ENCODE measurements around the gene FOXK1.
A peak's percentile ranks its signal among the peaks of the same experiment; 100 is the strongest.
"Not testable (repeated sequence)": the region's sequence is repeated elsewhere in the genome, so short reads cannot be mapped to it uniquely, and the experiment has no call there.

FOXK1 gene

DNA sequence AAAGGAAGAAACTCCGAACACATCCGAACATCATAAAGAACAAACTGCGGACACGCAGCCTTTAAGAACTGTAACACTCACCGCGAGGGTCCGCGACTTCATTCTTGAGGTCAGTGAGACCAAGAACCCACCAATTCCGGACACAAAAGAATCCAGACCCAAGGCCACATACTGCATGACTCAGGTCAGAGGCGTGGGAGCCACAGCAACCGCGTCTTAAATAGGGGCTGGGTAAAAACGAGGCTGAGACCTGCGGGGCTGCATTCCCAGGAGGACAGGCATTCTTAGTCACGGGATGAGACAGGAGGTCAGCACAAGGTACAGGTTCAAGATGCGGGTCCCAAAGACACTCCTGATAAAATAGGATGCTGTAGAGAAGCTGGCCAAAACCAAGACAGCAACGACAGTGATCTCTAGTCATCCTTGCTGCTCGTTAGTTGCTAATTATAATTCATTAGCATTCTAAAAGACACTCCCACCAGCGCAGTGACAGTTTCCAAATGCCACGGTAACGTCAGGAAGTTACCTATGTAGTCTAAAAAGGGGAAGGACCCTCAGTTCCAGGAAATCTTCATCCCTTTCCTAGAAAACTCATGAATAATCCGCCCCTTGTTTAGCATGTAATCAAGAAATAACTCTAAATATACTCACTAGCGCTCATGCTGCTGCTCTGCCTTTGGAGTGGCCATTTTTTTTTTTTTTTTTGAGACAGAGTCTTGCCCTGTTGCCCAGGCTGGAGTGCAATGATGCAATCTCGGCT lies 112.7 kb downstream of the FOXK1 start:
- no peaks in the 10 kb centered on the region for H3K9me3 Mint-ChIP-seq
- DNase-seq (ENCODE audit: low spot score) = no peak
- no peaks in the 10 kb centered on the region for H3K27me3 Mint-ChIP-seq (ENCODE audit: low read depth)
- no peak overlapping the region for H3K4me3 Mint-ChIP-seq
- H3K36me3 Mint-ChIP-seq (ENCODE audit: low read depth) = peaks cover 10% of the 10 kb centered on the region
- peaks cover 2% of the 10 kb centered on the region for H3K4me1 Mint-ChIP-seq (ENCODE audit: low read depth)
- no peak overlapping the region for H3K27ac Mint-ChIP-seq

DNA sequence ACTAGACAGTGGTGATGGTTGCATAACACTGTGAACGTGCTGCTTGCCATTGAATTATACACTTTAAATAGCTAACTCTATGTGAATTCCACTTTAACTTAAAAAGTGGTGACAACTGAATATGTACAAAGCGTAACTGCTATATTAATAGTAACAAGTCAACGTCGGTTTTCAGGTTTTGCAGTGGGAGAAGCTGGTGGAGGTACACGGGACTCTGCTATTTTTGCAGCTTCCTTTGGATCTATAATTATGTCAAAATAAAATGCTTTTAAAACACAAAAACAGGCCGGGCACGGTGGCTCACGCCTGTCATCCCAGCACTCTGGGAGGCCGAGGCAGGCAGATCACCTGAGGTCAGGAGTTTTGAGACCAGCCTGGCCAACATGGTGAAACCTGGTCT lies 114.4 kb downstream of the FOXK1 start:
- Mint-ChIP-seq H3K4me1 (ENCODE audit: low read depth) (peaks cover 2% of the 10 kb centered on the region), H3K27me3 (ENCODE audit: low read depth) (no peaks in the 10 kb centered on the region), H3K9me3 (no peaks in the 10 kb centered on the region), H3K36me3 (ENCODE audit: low read depth) (peaks cover 7% of the 10 kb centered on the region), H3K4me3 (no peak overlapping the region), H3K27ac (no peak overlapping the region)
- DNase-seq (ENCODE audit: low spot score) = no peak

DNA sequence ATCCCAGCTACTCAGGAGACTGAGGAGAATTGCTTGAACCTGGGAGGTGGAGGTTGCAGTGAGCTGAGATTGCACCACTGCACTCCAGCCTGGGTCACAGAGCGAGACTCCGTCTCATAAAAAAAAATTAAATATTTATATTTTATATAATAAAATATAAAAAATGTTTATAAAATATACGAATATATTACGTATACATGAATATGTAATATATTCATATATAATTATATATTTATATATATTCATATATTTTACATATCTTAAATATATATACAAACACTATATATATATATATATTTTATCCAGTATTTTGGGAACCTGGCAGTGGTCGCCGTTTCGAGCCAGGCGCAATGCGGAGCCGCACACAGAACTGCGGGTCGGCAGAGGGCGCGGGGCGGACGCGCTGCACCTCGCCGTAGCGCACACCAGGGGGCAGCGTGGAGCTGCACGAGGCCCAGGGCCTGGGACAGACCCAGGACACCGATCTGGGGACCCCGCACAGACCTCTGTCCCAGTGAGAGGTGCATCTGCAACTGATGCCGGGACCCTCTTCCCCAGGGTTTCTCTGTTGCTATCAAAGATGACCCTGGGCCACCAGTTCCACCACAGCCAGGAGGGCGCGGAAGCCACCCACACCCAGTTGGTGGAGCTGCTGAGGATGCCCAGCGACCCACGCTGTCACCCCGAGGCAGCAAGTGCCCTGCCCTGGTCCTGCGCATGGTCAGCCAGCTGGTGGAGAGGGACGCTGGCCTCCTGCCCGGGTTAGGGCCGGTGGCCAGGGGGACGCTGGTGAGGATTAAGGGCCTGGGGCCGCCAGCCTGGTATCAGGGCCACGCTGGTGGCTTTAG lies 116.0 kb downstream of the FOXK1 start:
- H3K36me3 Mint-ChIP-seq (ENCODE audit: low read depth) = peaks cover 3% of the 10 kb centered on the region
- peak; percentile 49 for DNase-seq (ENCODE audit: low spot score)
- H3K9me3 Mint-ChIP-seq = no peaks in the 10 kb centered on the region
- no peak overlapping the region for H3K4me3 Mint-ChIP-seq
- peaks cover 2% of the 10 kb centered on the region for H3K4me1 Mint-ChIP-seq (ENCODE audit: low read depth)
- H3K27me3 Mint-ChIP-seq (ENCODE audit: low read depth) = no peaks in the 10 kb centered on the region
- no peak overlapping the region for H3K27ac Mint-ChIP-seq

DNA sequence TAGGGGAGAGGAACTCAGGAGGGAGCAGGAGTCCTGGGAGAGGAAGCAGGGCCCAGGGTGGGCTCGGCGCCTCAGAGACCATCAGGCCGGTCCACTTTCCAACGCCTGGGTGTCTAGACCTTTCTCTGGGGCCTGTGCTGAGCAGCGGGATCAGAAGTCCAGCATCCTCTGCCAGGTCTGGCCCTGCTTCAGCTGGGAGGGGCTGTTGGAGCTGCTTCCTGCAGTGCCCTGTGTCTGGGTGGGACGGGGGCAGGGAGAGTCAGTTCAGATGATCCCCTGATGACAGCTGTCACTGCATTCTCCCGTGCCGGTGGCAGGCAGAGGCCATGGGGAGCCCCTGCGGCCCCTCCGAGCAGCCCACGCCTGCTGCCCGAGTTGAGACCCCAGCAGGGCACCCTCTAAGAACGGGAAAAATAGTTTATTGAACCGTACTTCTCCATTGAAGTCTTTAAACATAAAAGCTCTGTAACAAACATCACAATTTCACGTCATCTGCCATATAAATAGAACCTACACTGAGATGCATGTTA lies 116.7 kb downstream of the FOXK1 start:
- Mint-ChIP-seq H3K36me3 (ENCODE audit: low read depth) (peaks cover 3% of the 10 kb centered on the region), H3K4me1 (ENCODE audit: low read depth) (peaks cover 2% of the 10 kb centered on the region), H3K27me3 (ENCODE audit: low read depth) (no peaks in the 10 kb centered on the region), H3K4me3 (no peak overlapping the region), H3K9me3 (no peaks in the 10 kb centered on the region), H3K27ac (no peak overlapping the region)
- no peak for DNase-seq (ENCODE audit: low spot score)

DNA sequence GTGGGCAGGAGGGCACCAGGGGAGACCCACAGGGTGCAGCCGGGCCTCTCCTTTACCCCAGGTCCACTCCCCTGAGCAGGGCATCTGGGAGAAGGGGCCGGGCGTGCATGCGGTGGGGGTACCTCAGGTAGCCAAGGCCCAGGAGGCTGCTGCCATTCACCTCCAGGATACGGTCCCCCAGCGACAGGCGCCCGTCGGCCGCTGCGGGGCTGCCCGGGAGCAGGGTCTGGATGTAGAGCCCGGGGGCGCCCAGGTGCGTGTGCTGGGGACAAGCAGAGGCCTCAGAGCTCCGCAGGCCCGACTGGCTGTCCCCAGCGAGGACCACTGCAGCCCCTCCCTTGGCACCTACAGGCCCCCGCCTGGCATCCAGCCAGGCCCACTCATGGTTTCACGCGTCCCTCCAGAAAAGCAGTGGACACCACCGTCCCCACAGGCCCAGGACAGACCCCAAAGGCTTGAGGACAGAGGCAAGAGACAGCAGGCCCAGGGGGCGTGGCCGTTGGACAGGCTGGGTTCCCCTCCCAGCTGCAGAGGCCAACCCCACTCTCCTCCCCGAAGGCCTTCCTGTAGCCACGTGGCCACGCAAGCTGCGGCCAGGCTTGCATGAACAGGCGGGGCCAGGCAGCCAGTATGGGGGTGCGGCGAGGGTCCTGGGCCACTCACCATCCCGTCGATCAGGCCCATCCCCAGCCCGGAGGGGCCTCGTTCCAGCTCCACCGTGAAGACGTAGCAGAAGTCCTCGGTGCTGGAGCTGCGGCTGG lies 117.6 kb downstream of the FOXK1 start:
- DNase-seq (ENCODE audit: low spot score) = no peak
- no peaks in the 10 kb centered on the region for H3K4me1 Mint-ChIP-seq (ENCODE audit: low read depth)
- H3K36me3 Mint-ChIP-seq (ENCODE audit: low read depth) = peaks cover under 1% of the 10 kb centered on the region
- H3K27me3 Mint-ChIP-seq (ENCODE audit: low read depth) = no peaks in the 10 kb centered on the region
- H3K27ac Mint-ChIP-seq = no peak overlapping the region
- no peak overlapping the region for H3K4me3 Mint-ChIP-seq
- no peaks in the 10 kb centered on the region for H3K9me3 Mint-ChIP-seq

DNA sequence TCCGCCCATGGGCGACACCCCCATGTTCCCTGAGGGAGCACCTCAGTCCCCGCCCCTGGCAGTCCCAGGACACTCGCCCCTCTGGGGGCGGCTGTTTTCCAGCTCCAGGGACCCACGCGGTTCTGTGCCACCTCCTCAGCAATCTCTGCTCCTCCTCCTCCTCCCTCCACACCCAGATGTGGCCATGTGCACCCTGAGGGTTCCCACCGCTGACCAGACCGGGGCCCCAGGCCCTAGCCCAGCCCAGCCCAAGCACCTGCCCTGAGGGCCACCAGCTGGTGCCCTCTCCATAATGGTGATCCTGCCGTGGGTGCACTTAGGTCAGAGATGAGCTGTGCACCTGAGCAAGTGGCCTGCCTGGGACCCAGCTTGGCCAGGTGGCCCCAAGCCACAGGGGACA lies 118.4 kb downstream of the FOXK1 start:
- no peaks in the 10 kb centered on the region for H3K27me3 Mint-ChIP-seq (ENCODE audit: low read depth)
- DNase-seq (ENCODE audit: low spot score) = no peak
- no peaks in the 10 kb centered on the region for H3K36me3 Mint-ChIP-seq (ENCODE audit: low read depth)
- H3K4me3 Mint-ChIP-seq = no peak overlapping the region
- H3K4me1 Mint-ChIP-seq (ENCODE audit: low read depth) = no peaks in the 10 kb centered on the region
- H3K9me3 Mint-ChIP-seq = no peaks in the 10 kb centered on the region
- no peak overlapping the region for H3K27ac Mint-ChIP-seq

DNA sequence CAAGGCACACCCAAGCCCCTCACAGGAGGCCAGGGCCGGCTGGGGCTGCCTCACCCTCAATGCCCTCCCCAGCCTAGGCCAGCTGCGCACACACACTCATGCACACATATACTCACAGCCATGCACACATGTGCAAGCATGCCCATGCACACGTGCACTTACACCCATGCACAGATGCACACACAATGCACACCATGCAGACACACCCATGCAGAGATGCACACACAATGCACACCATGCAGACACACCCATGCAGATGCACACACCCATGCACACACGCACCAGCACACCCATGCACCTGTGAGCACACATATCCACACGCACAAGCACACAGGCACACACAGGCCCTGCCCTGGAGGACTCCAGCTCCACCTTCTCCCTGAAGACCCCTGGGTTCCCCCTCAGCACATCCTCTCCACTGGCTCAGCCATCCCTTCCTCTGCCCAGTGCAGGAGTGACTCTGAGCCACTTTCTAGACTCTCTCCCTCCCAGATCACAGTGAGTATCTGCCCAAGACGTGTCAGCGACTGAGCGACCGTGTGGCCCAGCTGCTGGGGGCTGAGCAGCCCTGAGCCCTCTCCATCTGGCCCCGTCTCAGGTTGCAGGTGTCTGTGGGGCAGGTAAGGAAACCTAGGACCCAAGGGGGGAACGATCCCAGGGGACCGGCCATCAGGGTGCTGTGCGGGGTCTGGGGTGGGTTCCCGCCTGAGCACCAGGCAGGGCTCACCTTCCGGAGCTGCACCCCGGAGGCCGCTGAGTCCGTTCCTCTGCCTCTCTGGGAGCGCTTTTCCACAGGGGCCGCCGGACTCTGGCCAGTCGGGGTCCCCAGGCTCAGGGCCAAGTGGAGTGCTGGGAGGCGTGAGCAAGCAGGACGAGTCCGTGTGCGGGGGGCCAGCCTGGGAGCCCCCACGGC lies 119.1 kb downstream of the FOXK1 start:
- DNase-seq (ENCODE audit: low spot score) = no peak
- H3K9me3 Mint-ChIP-seq = no peaks in the 10 kb centered on the region

DNA sequence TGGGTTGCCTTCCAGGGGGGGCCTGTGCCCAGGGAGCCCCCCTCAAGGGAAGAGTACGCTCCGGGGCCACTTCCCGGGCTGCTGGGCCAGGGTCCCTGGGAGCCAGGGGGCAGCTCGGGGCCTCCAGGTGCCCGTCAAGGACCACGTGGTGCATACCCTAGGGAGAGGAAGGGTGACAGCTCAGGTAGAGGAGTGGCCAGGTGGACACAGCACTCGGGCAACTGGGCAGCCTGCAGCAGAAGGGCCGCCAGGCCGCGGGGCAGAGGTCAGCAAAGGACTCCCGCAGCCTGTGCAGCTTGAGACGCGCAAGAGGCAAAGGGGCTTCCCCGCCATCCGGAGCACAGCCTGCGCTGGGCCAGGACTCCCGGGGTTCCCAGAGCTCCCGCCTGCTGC lies 119.7 kb downstream of the FOXK1 start:
- Mint-ChIP-seq H3K4me1 (ENCODE audit: low read depth) (no peaks in the 10 kb centered on the region), H3K27ac (no peak overlapping the region), H3K9me3 (no peaks in the 10 kb centered on the region), H3K27me3 (ENCODE audit: low read depth) (peaks cover 4% of the 10 kb centered on the region), H3K4me3 (no peak overlapping the region), H3K36me3 (ENCODE audit: low read depth) (no peaks in the 10 kb centered on the region)
- no peak for DNase-seq (ENCODE audit: low spot score)

More for the DNA sequence above, 119.1 kb downstream of the FOXK1 start:
- H3K36me3 Mint-ChIP-seq (ENCODE audit: low read depth) = no peaks in the 10 kb centered on the region
- H3K4me1 Mint-ChIP-seq (ENCODE audit: low read depth) = no peaks in the 10 kb centered on the region
- no peak overlapping the region for H3K4me3 Mint-ChIP-seq
- no peaks in the 10 kb centered on the region for H3K27me3 Mint-ChIP-seq (ENCODE audit: low read depth)
- no peak overlapping the region for H3K27ac Mint-ChIP-seq

DNA sequence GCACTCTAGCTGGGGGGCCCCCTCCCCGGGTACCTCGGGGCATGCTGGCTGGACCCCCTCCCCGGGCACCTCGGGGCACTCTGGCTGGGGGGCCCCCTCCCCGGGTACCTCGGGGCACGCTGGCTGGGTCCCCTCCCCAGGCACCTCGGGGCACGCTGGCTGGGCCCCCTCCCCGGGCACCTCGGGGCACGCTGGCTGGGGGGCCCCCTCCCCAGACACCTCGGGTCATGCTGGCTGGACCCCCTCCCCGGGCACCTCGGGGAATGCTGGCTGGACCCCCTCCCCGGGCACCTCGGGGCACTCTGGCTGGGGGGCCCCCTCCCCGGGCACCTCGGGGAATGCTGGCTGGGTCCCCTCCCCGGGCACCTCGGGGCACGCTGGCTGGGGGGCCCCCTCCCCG lies 120.5 kb downstream of the FOXK1 start:
- not testable (repeated sequence) for DNase-seq (ENCODE audit: low spot score); H3K9me3 Mint-ChIP-seq; H3K36me3 Mint-ChIP-seq (ENCODE audit: low read depth); H3K27ac Mint-ChIP-seq; H3K4me1 Mint-ChIP-seq (ENCODE audit: low read depth); H3K4me3 Mint-ChIP-seq; H3K27me3 Mint-ChIP-seq (ENCODE audit: low read depth)

DNA sequence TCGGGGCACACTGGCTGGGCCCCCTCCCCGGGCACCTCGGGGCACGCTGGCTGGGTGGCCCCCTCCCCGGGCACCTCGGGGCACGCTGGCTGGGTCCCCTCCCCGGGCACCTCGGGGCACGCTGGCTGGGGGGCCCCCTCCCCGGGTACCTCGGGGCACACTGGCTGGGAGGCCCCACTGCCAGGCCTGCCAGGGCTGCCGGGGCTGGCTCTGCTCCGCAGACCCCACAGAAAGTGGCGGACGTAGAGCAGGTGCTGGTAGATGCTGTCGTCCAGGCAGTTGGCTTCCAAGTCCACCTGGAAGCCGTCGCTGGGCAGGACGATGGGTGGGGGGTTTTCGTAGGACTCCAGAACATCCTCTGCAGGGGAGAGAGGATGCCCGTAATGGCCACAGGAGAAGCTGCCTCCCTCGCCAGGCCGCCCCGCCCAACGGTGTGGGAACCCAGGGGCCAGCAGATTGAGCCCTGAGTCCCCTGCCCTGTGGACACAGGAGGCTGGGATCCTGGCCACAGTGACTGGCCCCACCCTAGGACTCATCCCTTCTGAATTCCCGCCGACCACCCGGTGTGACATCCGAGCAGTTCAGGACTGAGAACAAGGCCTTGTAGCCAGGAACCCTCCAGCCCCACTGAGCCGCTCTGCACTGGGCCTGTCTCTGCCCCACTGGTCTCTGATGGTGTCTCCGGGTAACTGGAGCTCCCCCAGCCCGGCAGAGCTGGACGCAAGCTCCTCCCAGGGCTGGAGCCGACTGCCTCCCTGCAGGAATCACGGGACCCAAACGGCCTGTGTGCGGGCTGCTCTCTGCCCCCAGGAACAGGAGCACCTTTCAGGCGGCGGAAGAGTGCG lies 121.5 kb downstream of the FOXK1 start:
- Mint-ChIP-seq H3K4me3 (no peak overlapping the region), H3K27ac (no peak overlapping the region), H3K36me3 (ENCODE audit: low read depth) (no peaks in the 10 kb centered on the region), H3K4me1 (ENCODE audit: low read depth) (no peaks in the 10 kb centered on the region), H3K9me3 (no peaks in the 10 kb centered on the region), H3K27me3 (ENCODE audit: low read depth) (peaks cover 17% of the 10 kb centered on the region)
- no peak for DNase-seq (ENCODE audit: low spot score)

DNA sequence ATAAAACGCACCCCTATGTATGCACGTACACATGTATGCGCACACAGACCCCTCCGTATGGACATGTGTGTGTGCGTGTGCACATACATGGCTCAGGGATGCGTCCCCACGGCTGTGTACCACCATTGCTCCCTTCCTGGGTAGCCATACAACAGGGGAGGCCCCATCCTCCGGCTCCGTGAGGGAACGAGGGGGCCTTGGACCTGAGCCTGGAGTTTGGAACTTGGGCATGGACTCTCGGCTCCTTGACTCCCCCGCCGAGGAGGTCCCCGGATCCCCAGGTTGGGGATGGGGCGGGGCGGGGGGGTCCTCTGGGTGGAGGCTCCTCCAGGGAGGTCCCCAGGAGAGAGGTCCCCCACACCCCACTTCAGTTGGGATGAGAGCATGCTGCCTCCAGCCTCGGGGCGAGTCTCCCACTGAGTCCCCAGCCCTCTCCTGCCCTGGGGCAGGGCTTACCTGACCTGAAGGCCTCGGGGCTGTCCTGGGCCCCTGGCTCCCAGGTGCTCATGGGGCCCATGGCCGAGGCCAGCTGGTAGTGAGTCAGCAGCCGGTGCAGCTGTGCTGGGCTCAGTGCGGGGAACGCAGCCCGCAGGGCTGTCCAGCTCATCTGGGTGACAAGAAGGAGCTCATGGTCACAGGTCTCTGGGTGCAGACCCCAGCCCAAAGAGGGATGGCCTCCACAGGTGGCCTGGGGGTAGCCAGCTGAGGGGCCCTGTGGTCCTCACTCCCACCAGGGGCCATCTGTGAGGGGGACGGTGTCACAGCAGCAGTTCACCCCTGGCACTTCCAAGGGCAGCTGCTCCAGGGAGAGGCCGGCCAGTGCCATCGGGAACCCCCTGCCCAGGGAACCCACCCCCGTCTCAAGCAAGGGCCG lies 123.3 kb downstream of the FOXK1 start:
- Mint-ChIP-seq H3K27me3 (ENCODE audit: low read depth) (peaks cover 24% of the 10 kb centered on the region), H3K4me1 (ENCODE audit: low read depth) (no peaks in the 10 kb centered on the region), H3K36me3 (ENCODE audit: low read depth) (no peaks in the 10 kb centered on the region), H3K4me3 (no peak overlapping the region), H3K9me3 (no peaks in the 10 kb centered on the region), H3K27ac (no peak overlapping the region)
- no peak for DNase-seq (ENCODE audit: low spot score)

DNA sequence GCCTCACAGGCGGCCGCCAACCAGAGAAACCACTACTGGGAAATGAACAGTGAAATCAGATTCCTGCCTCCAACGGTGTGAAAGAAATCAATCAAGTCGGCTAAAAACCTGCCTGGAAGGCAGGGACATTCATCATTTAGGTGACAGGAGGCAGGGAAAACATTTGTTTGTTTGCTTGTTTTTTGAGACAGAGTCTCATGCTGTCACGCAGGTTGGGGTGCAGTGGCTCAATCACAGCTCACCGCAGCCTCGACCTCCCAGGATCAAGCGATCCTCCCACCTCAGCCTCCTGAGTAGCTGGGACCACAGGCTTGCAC lies 123.8 kb downstream of the FOXK1 start:
- H3K36me3 Mint-ChIP-seq (ENCODE audit: low read depth) = no peaks in the 10 kb centered on the region
- no peak overlapping the region for H3K27ac Mint-ChIP-seq
- H3K4me3 Mint-ChIP-seq = no peak overlapping the region
- H3K27me3 Mint-ChIP-seq (ENCODE audit: low read depth) = peaks cover 27% of the 10 kb centered on the region
- no peaks in the 10 kb centered on the region for H3K9me3 Mint-ChIP-seq
- DNase-seq (ENCODE audit: low spot score) = no peak
- H3K4me1 Mint-ChIP-seq (ENCODE audit: low read depth) = no peaks in the 10 kb centered on the region
